Effector CD8-positive, alpha-beta T cell (primary cell): ENCODE data around the gene AGO3.

ENCODE experiments used
- DNase-seq: peaks from one replicate; lab custom pipeline; 2025; lab: John Stamatoyannopoulos, UW

AGO3 gene

DNA sequence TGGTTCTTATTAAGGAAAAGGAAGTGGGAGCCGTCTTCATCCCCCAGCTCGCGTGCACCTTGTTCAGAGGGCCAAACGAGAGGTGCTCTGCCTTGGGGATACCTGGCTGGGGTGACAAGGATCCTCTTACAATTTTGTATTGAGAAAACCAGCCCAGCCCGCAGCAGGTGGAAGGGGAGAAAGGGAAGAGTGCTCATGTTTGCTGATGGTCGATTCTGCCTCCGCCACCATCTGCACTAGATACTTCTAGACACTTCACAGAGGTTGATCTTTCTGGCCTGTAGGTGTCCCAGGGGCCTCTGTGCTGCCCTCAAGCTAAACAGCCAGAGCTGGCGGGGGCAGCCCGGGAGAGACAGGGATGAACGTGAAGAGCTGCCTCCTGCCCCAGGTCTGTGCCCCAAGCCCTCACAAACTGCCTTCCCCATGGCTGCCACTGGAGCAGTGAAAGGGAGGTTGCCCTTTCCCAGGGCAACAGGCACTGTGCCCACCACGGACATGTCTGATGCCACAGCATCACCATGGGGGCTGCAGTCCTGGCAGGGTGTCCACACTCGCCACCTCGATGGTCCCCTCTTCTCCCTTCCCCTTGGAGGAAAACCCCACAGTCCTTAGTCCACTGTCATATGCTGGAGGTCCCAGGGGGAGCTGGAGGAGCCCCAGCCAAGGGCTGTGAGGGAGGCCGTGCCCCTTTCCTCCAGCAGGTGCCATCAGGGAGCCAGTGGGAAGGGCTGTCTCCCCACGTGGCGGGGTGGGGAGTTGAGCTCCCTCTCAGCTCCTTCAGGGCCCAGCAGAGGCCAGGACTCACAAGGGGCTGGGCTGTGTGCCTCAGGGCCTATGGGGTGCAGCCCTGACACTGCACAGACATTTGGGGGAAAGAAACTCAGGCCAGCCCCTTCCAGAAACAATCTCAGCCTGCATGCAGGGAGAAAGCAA is 165.9 kb downstream of the AGO3 start:
- no peak for DNase-seq

DNA sequence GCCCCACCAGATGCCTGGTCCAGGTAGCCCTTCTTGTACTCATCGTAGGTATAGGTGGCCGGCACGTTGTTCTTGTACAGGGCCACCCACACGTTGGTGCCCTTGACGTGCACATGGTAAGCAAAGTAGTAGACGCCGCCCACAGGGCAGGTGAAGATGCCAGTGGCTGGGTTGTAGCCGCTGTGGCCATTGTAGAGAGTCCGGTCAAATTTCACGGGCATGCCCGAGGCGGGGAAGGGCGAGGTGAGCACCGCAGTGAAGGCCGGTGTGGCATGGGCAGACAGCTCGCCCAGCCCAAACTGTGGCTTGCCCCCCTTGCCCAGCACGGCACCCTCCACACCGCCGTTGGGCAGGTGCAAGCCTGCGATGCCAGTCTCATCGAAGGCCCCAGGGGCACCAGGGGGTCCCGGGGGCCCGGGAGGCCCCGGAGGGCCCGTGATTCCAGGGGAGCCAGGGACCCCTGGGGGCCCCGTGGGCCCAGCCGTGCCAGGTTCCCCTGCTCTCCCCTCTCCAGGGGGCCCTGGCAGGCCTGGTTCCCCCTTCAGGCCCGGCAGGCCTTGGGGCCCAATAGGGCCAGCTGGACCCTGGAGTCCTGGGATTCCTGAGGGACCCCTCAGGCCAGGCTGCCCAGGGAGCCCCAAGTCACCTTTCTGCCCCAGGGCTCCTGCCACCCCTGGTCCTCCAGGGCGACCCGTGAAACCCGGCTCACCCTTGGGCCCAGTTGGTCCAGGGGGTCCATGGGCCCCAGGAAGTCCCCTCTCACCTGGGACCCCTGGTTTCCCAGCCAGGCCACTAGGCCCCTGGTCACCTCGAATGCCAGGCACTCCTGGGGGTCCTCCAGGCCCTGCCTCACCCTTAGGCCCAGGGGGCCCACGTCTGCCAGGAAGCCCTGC is 167.0 kb downstream of the AGO3 start:
- no peak for DNase-seq

- no peak for DNase-seq
Observed at GRCh38 chr1:36098650-36099365, 167.9 kb downstream of the AGO3 start.

DNA sequence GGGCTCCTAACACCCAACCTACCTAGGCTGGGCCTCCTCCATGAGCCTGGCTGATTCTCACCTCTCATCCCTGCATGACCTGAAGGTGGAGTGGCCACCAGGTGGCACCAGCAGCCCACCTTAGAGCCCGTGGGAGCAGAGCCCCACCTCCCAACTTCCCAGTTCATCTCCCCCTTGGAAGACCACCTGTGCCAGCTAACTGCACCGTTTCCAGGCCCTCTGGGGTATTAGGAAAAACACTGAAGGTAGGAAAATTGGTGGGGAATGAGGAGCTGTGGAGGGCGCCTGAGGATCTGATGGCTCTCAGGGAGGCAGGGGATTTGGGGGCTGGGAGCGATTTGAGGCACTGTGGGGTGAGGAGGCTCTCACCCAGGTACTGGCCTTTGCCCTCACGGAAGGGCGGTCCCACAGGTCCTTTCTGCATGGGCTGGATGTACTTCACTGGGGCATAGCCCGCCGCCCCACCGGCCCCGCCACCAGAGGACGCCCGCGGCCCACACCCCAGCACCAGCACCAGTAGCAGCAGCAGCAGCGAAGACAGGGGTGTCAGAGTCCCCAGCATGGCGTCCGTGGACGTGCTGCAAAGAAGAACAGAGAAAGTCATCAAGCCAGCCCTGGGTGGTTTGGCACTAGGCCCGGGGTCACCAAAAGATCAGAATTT is 168.9 kb downstream of the AGO3 start:
- DNase-seq: peak; percentile 72

DNA sequence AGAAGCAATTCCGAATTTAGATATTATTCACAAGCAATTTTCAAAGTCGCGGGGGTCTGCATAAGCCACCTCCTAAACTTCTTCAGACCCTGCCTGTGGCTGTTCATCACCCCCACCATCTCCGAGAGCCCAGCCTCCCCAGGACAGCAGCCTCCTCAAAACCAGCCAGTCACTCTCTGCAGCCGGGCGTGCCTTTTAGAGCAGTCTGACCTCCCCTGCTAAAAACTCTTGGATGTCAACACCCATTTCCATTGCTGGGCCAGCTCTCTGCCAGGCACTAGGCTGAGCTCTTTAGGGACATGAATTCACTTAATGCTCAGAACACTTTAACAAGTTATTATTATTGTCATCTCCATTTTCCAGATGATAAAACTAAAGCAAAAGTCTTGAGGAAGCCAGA is 169.5 kb downstream of the AGO3 start:
- DNase-seq: no peak

DNA sequence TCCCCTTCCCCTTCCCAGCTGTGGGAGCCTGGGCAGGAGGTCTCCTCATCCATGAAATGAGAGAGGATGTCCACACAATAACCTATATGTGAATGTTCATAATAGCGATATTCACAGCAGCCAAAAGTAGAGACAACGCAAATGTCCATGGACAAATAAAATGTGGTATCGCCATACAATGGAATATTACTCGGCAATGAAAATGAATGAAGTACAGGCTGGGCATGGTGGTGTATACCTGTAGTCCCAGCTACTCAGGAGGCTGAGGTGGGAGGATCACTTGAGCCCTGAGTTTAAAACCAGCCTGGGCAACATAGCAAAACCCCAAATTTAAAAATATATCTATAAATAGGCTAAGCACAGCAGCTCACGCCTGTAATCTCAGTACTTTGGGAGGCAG is 170.6 kb downstream of the AGO3 start:
- DNase-seq: no peak

DNA sequence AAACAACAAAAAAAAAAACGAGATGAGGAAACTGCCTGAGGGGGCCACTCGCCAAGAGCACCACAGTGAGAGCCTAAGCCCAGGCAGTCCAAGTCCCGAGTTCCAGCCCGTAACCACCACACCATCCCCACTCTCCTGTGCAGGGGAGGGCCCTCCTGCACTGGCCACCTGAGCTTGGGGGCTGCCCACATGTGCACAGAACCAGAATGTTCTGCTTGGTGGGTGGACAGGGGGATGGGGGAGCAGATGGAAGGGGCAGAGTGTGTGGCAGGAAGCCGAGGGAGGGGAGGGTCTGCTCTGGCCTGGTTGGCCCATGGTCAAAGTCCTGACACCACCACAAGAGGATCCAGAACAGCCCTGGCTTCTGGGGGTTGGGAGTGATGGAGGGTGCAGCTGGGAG is 175.4 kb downstream of the AGO3 start:
- no peak for DNase-seq

DNA sequence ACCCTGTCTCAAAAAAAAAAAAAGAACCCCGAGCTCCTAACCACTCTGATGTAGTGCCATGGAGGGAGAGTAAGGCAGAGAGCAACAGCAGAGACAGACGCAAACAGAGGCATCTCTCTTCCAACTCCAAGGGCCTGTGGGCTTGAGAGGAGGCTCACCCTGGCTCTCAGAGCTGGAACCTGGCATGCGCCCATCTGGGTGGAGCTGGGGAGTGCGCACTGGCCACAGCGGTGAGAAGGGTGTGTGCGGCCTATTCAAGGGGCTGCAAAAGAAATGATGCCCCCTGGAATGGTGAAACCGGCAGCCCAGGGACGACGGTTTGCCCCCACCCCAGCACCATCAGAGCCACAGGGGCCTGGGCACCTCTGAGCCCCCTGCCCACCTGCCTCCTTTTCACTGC is 176.5 kb downstream of the AGO3 start:
- no peak for DNase-seq

DNA sequence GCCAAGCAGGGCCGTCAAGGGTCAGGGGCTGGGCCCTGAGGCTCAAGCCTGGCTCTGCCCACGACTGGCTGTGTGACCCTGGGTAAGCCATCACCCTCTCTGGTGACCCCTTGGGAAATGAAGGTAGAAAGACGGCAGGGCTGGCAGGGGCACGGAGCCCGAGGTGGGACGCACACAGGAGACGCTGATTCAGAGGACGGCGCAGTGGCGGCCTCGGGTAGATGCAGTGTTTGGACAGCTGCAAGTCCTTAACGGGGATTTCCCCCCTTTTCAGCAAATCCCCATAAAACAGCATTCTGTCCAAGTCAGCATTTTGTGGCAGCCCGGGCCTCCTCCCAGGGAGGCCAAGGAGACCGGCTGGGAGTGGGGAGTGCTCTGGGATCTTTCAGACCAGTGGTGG is 177.4 kb downstream of the AGO3 start:
- DNase-seq: no peak

DNA sequence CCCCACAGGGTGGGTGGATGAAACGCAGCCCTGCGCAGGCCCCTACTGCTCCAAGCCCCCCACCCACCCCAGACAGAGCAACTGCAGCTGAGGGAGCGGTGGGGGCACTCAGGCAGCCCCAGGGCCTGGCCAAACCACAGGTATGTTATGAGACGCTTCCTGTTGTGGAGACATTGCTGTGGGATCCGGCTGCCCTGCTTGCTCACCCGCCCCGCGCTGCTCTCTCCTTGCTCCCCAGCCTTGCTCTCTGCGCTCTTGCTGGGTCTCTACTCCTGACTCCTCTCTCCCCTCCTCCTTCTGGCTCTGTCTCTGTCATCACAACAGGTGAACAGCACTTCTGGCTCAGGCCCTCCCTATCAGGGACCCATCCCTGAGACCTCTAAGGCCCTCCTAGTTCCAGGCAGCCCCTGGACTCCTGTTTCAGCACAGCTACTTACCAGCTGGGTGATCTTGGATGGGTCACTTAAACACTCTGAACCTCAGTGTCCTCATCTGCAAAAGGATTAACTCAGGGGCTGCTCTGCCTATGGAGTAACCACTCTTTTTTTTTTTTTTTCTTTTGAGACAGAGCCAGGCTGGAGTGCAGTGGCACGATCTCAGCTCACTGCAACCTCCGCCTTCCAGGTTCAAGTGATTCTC is 178.3 kb downstream of the AGO3 start:
- no peak for DNase-seq

- no peak for DNase-seq
Observed at GRCh38 chr1:36111151-36111550, 180.2 kb downstream of the AGO3 start.

- no peak for DNase-seq
Observed at GRCh38 chr1:36112823-36113222, 181.9 kb downstream of the AGO3 start.

GRCh38 chr1:36114371-36114770 is 183.5 kb downstream of the AGO3 start:
- no peak for DNase-seq

- DNase-seq: no peak
Observed at GRCh38 chr1:36115200-36115669, 184.3 kb downstream of the AGO3 start.

GRCh38 chr1:36115931-36116330 is 185.0 kb downstream of the AGO3 start:
- no peak for DNase-seq

GRCh38 chr1:36116901-36117300 is 186.0 kb downstream of the AGO3 start:
- no peak for DNase-seq

DNA sequence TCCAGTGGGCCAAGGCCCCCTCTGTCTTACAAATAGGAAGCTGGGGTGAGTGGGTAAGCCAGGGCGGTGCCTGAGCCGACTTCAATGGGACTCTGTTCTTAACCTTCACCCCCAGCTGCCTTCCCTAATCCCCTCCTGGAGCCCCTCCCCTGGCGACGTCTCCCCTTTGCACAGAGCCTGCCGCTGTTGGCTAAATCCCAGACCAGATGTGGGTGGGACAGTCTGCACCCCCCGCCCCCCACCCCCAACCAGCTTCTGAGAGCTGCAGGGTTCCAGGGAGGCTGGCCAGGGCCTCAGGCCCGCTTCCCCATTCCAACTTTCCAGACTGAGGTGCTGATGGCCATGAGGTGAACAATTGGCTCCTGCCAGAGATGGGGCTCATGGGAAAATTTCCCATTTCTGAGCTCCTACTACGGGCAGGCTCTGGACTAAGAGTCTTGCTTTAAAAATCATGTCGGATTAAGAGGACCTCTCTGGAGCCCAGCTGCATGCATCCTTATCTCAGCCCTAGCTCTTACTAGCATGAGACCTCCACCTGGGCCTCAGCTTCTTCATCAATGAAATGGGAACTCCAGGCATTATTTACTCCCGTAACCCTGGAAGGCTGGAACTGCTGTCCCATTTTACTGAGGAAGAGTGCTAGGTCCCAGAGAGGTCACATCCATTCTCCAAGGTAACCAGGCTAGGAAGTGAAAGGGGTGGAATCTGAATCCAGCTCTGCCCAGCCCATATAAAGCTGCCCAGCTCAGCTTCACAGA is 187.7 kb downstream of the AGO3 start:
- DNase-seq: no peak

GRCh38 chr1:36119456-36119855 is 188.6 kb downstream of the AGO3 start:
- no peak for DNase-seq
